Natural killer cell treated with Interleukin-12 subunit alpha and Interleukin-12 subunit beta and Interleukin-15 and Interleukin-18, amount 100 ng/mL, for 72 hours (primary cell): ENCODE data around the gene CEMIP. TPM values are rescaled to one million over a fixed set of nuclear protein-coding genes. Genes with fewer than 3 reads are reported as not detected.

Experiments
- ATAC-seq, 2 donors: fragments of 150-1000 bp; cut with Tn5 transposase in 1 of 2; sonication (Bioruptor Pico), chemical (Tn5 transposase) in 1 of 2; 2 replicates each; pipeline ENCODE4 v1.10.0; 2021
- DNase-seq: peaks from one replicate; pipeline ENCODE4 v3.0.0; 2022; ENCODE audit warnings: low spot score
- H3K27ac Mint-ChIP-seq, 2 donors: 1 replicate in 1 of 2; 2 replicates in 1 of 2; pipeline ENCODE4 v1.8.0; 2022; ENCODE audit warnings: mixed read lengths in 2 of 2, mild to moderate bottlenecking in 1 of 2, moderate library complexity in 1 of 2
- H3K27me3 Mint-ChIP-seq, 2 donors: 1 replicate in 1 of 2; 2 replicates in 1 of 2; pipeline ENCODE4 v1.8.0; 2022; ENCODE audit warnings: mixed read lengths in 2 of 2
- H3K36me3 Mint-ChIP-seq: one replicate; pipeline ENCODE4 v1.8.0; 2022; ENCODE audit warnings: mixed read lengths
- H3K4me1 Mint-ChIP-seq, 2 donors: 1 replicate in 1 of 2; 2 replicates in 1 of 2; pipeline ENCODE4 v1.8.0; 2022; ENCODE audit warnings: low read depth in 2 of 2, mixed read lengths in 2 of 2, mild to moderate bottlenecking in 1 of 2
- H3K4me3 Mint-ChIP-seq: one replicate; pipeline ENCODE4 v1.8.0; 2022; ENCODE audit warnings: mixed read lengths
- H3K9me3 Mint-ChIP-seq: 2 replicates; pipeline ENCODE4 v1.8.0; 2022; ENCODE audit warnings: mixed read lengths
- total RNA-seq, 2 donors: library from RNA; stranded (reverse); gene quantifications; one replicate each; pipeline ENCODE4 v1.2.3, GENCODE V29; 2022

CEMIP gene
- total RNA-seq, 2 donors from 2014 or later, result 0.19 to 0.50 TPM

GRCh38 chr15:80967991-80968510 is 188.9 kb downstream of the CEMIP start:
- no peak for ATAC-seq
- H3K27me3 Mint-ChIP-seq, result no peaks in the 10 kb centered on the region
- no peak for DNase-seq
- no peak overlapping the region for H3K27ac Mint-ChIP-seq
- peaks cover 23% of the 10 kb centered on the region for H3K36me3 Mint-ChIP-seq
- peaks cover 17 to 28% of the 10 kb centered on the region in 2 donors for H3K4me1 Mint-ChIP-seq
- no peak overlapping the region for H3K4me3 Mint-ChIP-seq
- H3K9me3 Mint-ChIP-seq, result peaks cover 3% of the 10 kb centered on the region

- H3K27me3 Mint-ChIP-seq, result no peaks in the 10 kb centered on the region
- H3K9me3 Mint-ChIP-seq, result peaks cover 1% of the 10 kb centered on the region
- H3K36me3 Mint-ChIP-seq, result peaks cover 13% of the 10 kb centered on the region
- DNase-seq, result no peak
- ATAC-seq, result no peak
- no peak overlapping the region for H3K4me3 Mint-ChIP-seq
- H3K4me1 Mint-ChIP-seq, result peaks cover 11 to 25% of the 10 kb centered on the region in 2 donors
- H3K27ac Mint-ChIP-seq, result no peak overlapping the region
Measured at GRCh38 chr15:80969316-80969715, 190.1 kb downstream of the CEMIP start.

- no peaks in the 10 kb centered on the region for H3K27me3 Mint-ChIP-seq
- ATAC-seq (peak in 1 of 2 donors; percentile 62), DNase-seq (no peak)
- peaks cover 4% of the 10 kb centered on the region for H3K36me3 Mint-ChIP-seq
- peaks cover 14 to 21% of the 10 kb centered on the region in 2 donors for H3K4me1 Mint-ChIP-seq
- no peak overlapping the region for H3K27ac Mint-ChIP-seq
- H3K9me3 Mint-ChIP-seq, result no peaks in the 10 kb centered on the region
- no peak overlapping the region for H3K4me3 Mint-ChIP-seq
Measured at GRCh38 chr15:80970018-80970657, 191.0 kb downstream of the CEMIP start.

GRCh38 chr15:80970658-80971057 is 191.5 kb downstream of the CEMIP start:
- ATAC-seq (no peak), DNase-seq (no peak)
- Mint-ChIP-seq H3K4me3 (no peak overlapping the region), H3K4me1 (peaks cover 16 to 21% of the 10 kb centered on the region in 2 donors), H3K27me3 (no peaks in the 10 kb centered on the region), H3K9me3 (no peaks in the 10 kb centered on the region), H3K27ac (no peak overlapping the region), H3K36me3 (no peaks in the 10 kb centered on the region)

GRCh38 chr15:80971143-80971542 is 192.0 kb downstream of the CEMIP start:
- no peak for ATAC-seq
- H3K4me3 Mint-ChIP-seq, result no peak overlapping the region
- H3K4me1 Mint-ChIP-seq, result peaks cover 17 to 22% of the 10 kb centered on the region in 2 donors
- no peaks in the 10 kb centered on the region for H3K9me3 Mint-ChIP-seq
- H3K27ac Mint-ChIP-seq, result no peak overlapping the region
- H3K27me3 Mint-ChIP-seq, result no peaks in the 10 kb centered on the region
- DNase-seq, result no peak
- no peaks in the 10 kb centered on the region for H3K36me3 Mint-ChIP-seq

- ATAC-seq (no peak), DNase-seq (no peak)
- peak overlapping the region in 1 of 2 donors; percentile 25 for H3K27ac Mint-ChIP-seq
- H3K4me1 Mint-ChIP-seq, result peaks cover 24 to 26% of the 10 kb centered on the region in 2 donors
- H3K36me3 Mint-ChIP-seq, result no peaks in the 10 kb centered on the region
- no peak overlapping the region for H3K4me3 Mint-ChIP-seq
- H3K9me3 Mint-ChIP-seq, result no peaks in the 10 kb centered on the region
- no peaks in the 10 kb centered on the region for H3K27me3 Mint-ChIP-seq
Measured at GRCh38 chr15:80972276-80972675, 193.1 kb downstream of the CEMIP start.

- ATAC-seq (peak in 1 of 2 donors; percentile 36), DNase-seq (no peak)
- Mint-ChIP-seq H3K36me3 (peaks cover 17% of the 10 kb centered on the region), H3K27ac (peak overlapping the region in 1 of 2 donors; percentile 34), H3K4me3 (no peak overlapping the region), H3K4me1 (peaks cover 33 to 36% of the 10 kb centered on the region in 2 donors), H3K27me3 (no peaks in the 10 kb centered on the region), H3K9me3 (no peaks in the 10 kb centered on the region)
Measured at GRCh38 chr15:80974914-80975313, 195.7 kb downstream of the CEMIP start.

- ATAC-seq, result no peak
- peaks cover 23% of the 10 kb centered on the region for H3K36me3 Mint-ChIP-seq
Measured at GRCh38 chr15:80976851-80977250, 197.7 kb downstream of the CEMIP start.

GRCh38 chr15:80977627-80978036 is 198.5 kb downstream of the CEMIP start:
- Mint-ChIP-seq H3K4me1 (peaks cover 37 to 43% of the 10 kb centered on the region in 2 donors), H3K36me3 (peaks cover 30% of the 10 kb centered on the region), H3K27ac (peak overlapping the region in 1 of 2 donors; percentile 4), H3K27me3 (no peaks in the 10 kb centered on the region), H3K4me3 (no peak overlapping the region), H3K9me3 (no peaks in the 10 kb centered on the region)
- DNase-seq (no peak), ATAC-seq (no peak)

More at GRCh38 chr15:80976851-80977250, 197.7 kb downstream of the CEMIP start:
- Mint-ChIP-seq H3K4me3 (no peak overlapping the region), H3K4me1 (peaks cover 30 to 36% of the 10 kb centered on the region in 2 donors), H3K9me3 (no peaks in the 10 kb centered on the region), H3K27me3 (no peaks in the 10 kb centered on the region), H3K27ac (peak overlapping the region in 1 of 2 donors; percentile 4)
- no peak for DNase-seq

- Mint-ChIP-seq H3K27me3 (no peaks in the 10 kb centered on the region), H3K4me3 (no peak overlapping the region), H3K9me3 (no peaks in the 10 kb centered on the region), H3K27ac (no peak overlapping the region), H3K36me3 (peaks cover 35% of the 10 kb centered on the region), H3K4me1 (peaks cover 41 to 49% of the 10 kb centered on the region in 2 donors)
- no peak for DNase-seq
- no peak for ATAC-seq
Measured at GRCh38 chr15:80978685-80979329, 199.6 kb downstream of the CEMIP start.

- DNase-seq (no peak), ATAC-seq (no peak)
- H3K27ac Mint-ChIP-seq, result peak overlapping the region in 1 of 2 donors; percentile 19
- no peak overlapping the region for H3K4me3 Mint-ChIP-seq
- H3K4me1 Mint-ChIP-seq, result peaks cover 43 to 50% of the 10 kb centered on the region in 2 donors
- H3K9me3 Mint-ChIP-seq, result no peaks in the 10 kb centered on the region
- peaks cover 35% of the 10 kb centered on the region for H3K36me3 Mint-ChIP-seq
- H3K27me3 Mint-ChIP-seq, result no peaks in the 10 kb centered on the region
Measured at GRCh38 chr15:80979538-80980200, 200.5 kb downstream of the CEMIP start.

- Mint-ChIP-seq H3K9me3 (no peaks in the 10 kb centered on the region), H3K4me1 (peaks cover 44 to 51% of the 10 kb centered on the region in 2 donors), H3K27me3 (no peaks in the 10 kb centered on the region), H3K4me3 (no peak overlapping the region), H3K27ac (peak overlapping the region; percentile 36 to 42), H3K36me3 (peaks cover 35% of the 10 kb centered on the region)
- no peak for ATAC-seq
- DNase-seq, result no peak
Measured at GRCh38 chr15:80982205-80982604, 203.0 kb downstream of the CEMIP start.

- Mint-ChIP-seq H3K27me3 (no peaks in the 10 kb centered on the region), H3K4me1 (peaks cover 45 to 46% of the 10 kb centered on the region in 2 donors), H3K4me3 (no peak overlapping the region), H3K9me3 (no peaks in the 10 kb centered on the region), H3K27ac (peak overlapping the region; percentile 12 to 66), H3K36me3 (peaks cover 35% of the 10 kb centered on the region)
- DNase-seq (no peak), ATAC-seq (no peak)
Measured at GRCh38 chr15:80982839-80983238, 203.7 kb downstream of the CEMIP start.

GRCh38 chr15:80984856-80985255 is 205.7 kb downstream of the CEMIP start:
- no peaks in the 10 kb centered on the region for H3K27me3 Mint-ChIP-seq
- peaks cover 33% of the 10 kb centered on the region for H3K36me3 Mint-ChIP-seq
- DNase-seq (no peak), ATAC-seq (no peak)
- peak overlapping the region; percentile 32 to 78 for H3K27ac Mint-ChIP-seq
- H3K9me3 Mint-ChIP-seq, result no peaks in the 10 kb centered on the region
- peaks cover 49 to 57% of the 10 kb centered on the region in 2 donors for H3K4me1 Mint-ChIP-seq
- peak overlapping the region; percentile 44 for H3K4me3 Mint-ChIP-seq
